ENCODE results near the gene ZNF302.

GRCh38 chr19:34722353-34722752 is 44.9 kb downstream of the ZNF302 start:
- TF ChIP-seq USF1 (IDR thresholded peaks at IDR 0.05; ENCODE audit: borderline replicate concordance, low read depth) (no peak), CTCF (IDR thresholded peaks at IDR 0.05) (no peak), SIN3A (IDR thresholded peaks at IDR 0.05; ENCODE audit: borderline replicate concordance, low read depth, low read length) (no peak), YY1 (IDR thresholded peaks at IDR 0.05; ENCODE audit: low read depth) (no peak), PBX3 (IDR thresholded peaks at IDR 0.05) (no peak)
